ENCODE results near the gene SORBS2.

- TF ChIP-seq POLR2A (IDR thresholded peaks at IDR 0.05; ENCODE audit: low read length) (no peak), GATA1 (IDR thresholded peaks at IDR 0.05; ENCODE audit: low read depth, low read length) (no peak)
Measured at GRCh38 chr4:185591679-185592141, 220.3 kb downstream of the SORBS2 start.

All from erythroblast (primary cell).